Uterus (tissue), 2 donors: Measurements from ENCODE around the gene IL5RA.

Experiments
- CTCF ChIP-seq, 4 experiments: fragments of 200-600 bp in 2 of 4; fragments of 450-650 bp in 2 of 4; sonication (generic) in 2 of 4; IDR thresholded peaks; one replicate each; pipeline ENCODE4 v1.5.1; 2016 to 2019; ENCODE audit warnings: antibody characterized with exemption in 4 of 4, mild to moderate bottlenecking in 2 of 4, moderate library complexity in 1 of 4
- POLR2A ChIP-seq, 2 donors: fragments of 450-650 bp; IDR thresholded peaks; one replicate each; pipeline ENCODE4 v1.6.1; 2016; ENCODE audit warnings: antibody characterized with exemption in 2 of 2, mild to moderate bottlenecking in 1 of 2, moderate library complexity in 1 of 2

GRCh38 chr3:3151513-3151912 lies 41.3 kb upstream of the IL5RA start:
- TF ChIP-seq CTCF (IDR thresholded peaks at IDR 0.05) (no peak), POLR2A (IDR thresholded peaks at IDR 0.05) (no peak)
